Measurements from ENCODE around the gene HNRNPLL.

DNA sequence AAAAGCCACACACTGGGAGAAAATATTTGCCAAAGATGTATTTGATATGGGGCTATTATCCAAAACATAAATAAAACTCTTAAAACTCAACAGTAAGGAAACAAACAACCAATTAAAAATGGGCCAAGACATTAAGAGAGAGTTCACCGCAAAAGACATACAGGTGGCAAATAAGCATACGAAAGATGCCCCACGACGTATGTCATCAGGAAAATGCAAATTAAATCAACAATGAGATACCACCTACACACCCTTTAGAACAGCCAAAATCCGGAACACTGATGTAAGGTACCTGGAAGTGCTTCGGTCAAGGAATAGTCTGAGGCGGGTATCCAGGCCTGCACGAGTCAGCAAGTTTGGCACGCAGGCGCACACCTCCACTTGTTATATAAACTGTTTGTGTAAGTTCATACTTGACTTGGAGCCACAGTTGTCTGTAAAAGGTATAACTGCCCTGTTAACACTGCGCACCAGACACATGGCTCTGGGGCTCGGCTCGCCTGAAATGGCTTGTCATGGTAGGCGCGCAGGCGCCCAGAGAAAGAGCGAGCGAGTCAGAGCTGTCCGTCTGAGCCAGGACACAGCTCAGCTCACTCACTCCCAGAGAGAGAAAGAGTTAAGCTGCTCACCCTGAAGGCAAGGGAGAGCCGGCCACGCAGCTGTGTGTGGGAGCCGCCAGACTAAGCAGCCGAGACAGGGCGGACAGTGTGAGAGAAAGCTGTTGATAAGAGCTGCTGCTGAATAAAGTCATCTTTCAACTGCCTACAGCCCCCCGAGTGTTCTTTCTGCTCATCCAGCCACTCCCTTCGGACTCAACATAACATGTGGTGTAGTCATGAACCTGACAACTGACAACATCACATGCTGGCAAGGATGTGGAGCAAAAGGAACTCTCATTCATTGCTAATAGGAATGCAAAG is 87.3 kb downstream of the HNRNPLL start:
- TF ChIP-seq, protein P1, sequence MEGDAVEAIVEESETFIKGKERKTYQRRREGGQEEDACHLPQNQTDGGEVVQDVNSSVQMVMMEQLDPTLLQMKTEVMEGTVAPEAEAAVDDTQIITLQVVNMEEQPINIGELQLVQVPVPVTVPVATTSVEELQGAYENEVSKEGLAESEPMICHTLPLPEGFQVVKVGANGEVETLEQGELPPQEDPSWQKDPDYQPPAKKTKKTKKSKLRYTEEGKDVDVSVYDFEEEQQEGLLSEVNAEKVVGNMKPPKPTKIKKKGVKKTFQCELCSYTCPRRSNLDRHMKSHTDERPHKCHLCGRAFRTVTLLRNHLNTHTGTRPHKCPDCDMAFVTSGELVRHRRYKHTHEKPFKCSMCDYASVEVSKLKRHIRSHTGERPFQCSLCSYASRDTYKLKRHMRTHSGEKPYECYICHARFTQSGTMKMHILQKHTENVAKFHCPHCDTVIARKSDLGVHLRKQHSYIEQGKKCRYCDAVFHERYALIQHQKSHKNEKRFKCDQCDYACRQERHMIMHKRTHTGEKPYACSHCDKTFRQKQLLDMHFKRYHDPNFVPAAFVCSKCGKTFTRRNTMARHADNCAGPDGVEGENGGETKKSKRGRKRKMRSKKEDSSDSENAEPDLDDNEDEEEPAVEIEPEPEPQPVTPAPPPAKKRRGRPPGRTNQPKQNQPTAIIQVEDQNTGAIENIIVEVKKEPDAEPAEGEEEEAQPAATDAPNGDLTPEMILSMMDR (IDR thresholded peaks at IDR 0.05), result no peak
- no peak for TF ChIP-seq POLR2A (IDR thresholded peaks at IDR 0.05)

Measured in testis (tissue), 2 donors.